Endodermal cell (in vitro differentiated cells): ENCODE results near the gene BRD4. TPM values are rescaled to one million over a fixed set of nuclear protein-coding genes. Genes with fewer than 3 reads are reported as not detected.

Source experiments
- DNase-seq: peaks from one replicate; pipeline ENCODE4 v3.0.0-alpha.2; 2017
- H3K27ac ChIP-seq: 2 replicates; pipeline ENCODE4 v1.5.1; 2013; ENCODE audit warnings: mild to moderate bottlenecking, low read depth, low read length, moderate library complexity
- H3K27me3 ChIP-seq: 2 replicates; pipeline ENCODE4 v1.6.1; 2013; ENCODE audit warnings: mild to moderate bottlenecking, low read length, moderate library complexity; ENCODE audit not compliant: insufficient read depth, control insufficient read depth, poor library complexity, severe bottlenecking
- H3K36me3 ChIP-seq: 2 replicates; pipeline ENCODE4 v1.7.0; 2013; ENCODE audit warnings: mild to moderate bottlenecking, low read length, moderate library complexity; ENCODE audit not compliant: control insufficient read depth, insufficient read depth
- H3K4me1 ChIP-seq: one replicate; pipeline ENCODE4 v1.7.0; 2013; ENCODE audit warnings: low read length; ENCODE audit not compliant: control insufficient read depth, insufficient read depth
- H3K4me3 ChIP-seq: 2 replicates; pipeline ENCODE4 v1.5.1; 2013; ENCODE audit warnings: mild to moderate bottlenecking, low read length, moderate library complexity
- H3K9ac ChIP-seq: 2 replicates; pipeline ENCODE4 v1.6.1; 2013; ENCODE audit warnings: mild to moderate bottlenecking, low read length, moderate library complexity; ENCODE audit not compliant: poor library complexity, severe bottlenecking; ENCODE audit errors: extremely low read depth
- H3K9me3 ChIP-seq: 2 replicates; pipeline ENCODE4 v1.6.1; 2013; ENCODE audit warnings: mild to moderate bottlenecking, low read length, moderate library complexity; ENCODE audit not compliant: control insufficient read depth
- H3K27ac Mint-ChIP-seq: 2 replicates; pipeline ENCODE4 v1.8.0; 2020; ENCODE audit warnings: mixed read lengths
- H3K27me3 Mint-ChIP-seq: 2 replicates; pipeline ENCODE4 v1.8.0; 2021; ENCODE audit warnings: mild to moderate bottlenecking, mixed read lengths; ENCODE audit not compliant: insufficient read depth
- H3K36me3 Mint-ChIP-seq: 2 replicates; pipeline ENCODE4 v1.8.0; 2020; ENCODE audit warnings: low read depth, mixed read lengths
- H3K4me1 Mint-ChIP-seq: 2 replicates; pipeline ENCODE4 v1.8.0; 2020; ENCODE audit warnings: mixed read lengths
- H3K4me3 Mint-ChIP-seq: 2 replicates; pipeline ENCODE4 v1.8.0; 2020; ENCODE audit warnings: mild to moderate bottlenecking, moderate library complexity, mixed read lengths
- H3K9me3 Mint-ChIP-seq: 2 replicates; pipeline ENCODE4 v1.8.0; 2020; ENCODE audit warnings: mild to moderate bottlenecking, mixed read lengths
- WGBS, 2 experiments: methylation state at CpG; one replicate each; pipeline versions ENCODE4 v1.1.5 to v1.1.7; 2013; ENCODE audit warnings: missing lambda C conversion rate in 2 of 2, mixed read lengths in 1 of 2; ENCODE audit not compliant: insufficient coverage in 1 of 2, insufficient read length in 1 of 2; 5-methylcytosine and 5-hydroxymethylcytosine counted together
- total RNA-seq, 2 donors: library from RNA; stranded (reverse); fragmentation: NEBNext Ultra II Directional in 1 of 2; extraction: Animal tissue kit (Norgen Biotek cat#: 25700) in 1 of 2; gene quantifications; 2 replicates in 1 of 2; 3 replicates in 1 of 2; pipeline ENCODE4 v1.2.1, GENCODE V29; 2021
- TF ChIP-seq, protein P1 (sequence below): fragments of 200-600 bp; sonication (generic); conservative IDR thresholded peaks from 2 replicates; pipeline ENCODE4 v1.5.0; 2021; ENCODE audit warnings: antibody characterized with exemption, mild to moderate bottlenecking

Gene BRD4
- total RNA-seq, 2 donors from 2014 or later, result 149 to 156 TPM

DNA sequence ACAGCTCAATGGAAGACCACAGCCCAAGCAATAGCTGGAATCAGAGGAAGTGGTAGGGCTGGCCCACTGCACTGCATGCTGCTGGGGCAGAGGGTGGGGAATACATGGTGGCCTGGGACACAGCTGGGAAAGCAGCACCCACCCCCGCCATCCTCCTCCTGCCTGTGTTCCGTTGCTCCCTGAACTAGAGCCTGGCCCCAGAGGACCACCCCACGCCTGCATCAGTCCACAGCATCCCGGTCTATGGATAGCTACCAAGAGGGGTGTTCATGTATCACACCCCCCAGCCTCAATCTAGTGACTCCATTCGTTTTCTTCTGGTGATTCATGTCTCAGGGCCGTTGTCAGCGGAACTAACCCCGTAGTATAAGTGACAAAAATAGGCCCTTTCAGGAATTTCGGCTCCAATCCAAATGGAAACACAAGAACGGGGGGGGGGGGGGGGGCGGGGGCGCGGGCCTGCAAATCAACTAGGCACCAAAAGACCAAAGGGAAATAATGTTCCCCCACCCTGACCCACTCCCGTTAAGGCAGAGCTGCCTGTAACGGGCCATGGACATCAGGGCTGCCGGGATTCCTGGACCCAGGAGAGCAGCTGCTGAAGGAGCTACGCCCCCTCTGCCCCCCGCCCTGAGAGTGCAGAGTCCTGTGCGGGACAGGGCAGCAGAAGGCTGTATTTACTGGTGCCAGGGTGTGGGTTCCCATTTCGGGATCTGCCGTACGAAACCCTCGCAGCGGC lies 81.2 kb downstream of the BRD4 start:
- no peak overlapping the region for H3K27ac Mint-ChIP-seq
- H3K9me3 Mint-ChIP-seq, result no peaks in the 10 kb centered on the region
- WGBS, 2 experiments, result 88 to 89% methylated on average over 14 to 21 of the region's 24 CpGs
- no peak overlapping the region for H3K4me3 Mint-ChIP-seq
- no peak for DNase-seq
- TF ChIP-seq, protein P1, sequence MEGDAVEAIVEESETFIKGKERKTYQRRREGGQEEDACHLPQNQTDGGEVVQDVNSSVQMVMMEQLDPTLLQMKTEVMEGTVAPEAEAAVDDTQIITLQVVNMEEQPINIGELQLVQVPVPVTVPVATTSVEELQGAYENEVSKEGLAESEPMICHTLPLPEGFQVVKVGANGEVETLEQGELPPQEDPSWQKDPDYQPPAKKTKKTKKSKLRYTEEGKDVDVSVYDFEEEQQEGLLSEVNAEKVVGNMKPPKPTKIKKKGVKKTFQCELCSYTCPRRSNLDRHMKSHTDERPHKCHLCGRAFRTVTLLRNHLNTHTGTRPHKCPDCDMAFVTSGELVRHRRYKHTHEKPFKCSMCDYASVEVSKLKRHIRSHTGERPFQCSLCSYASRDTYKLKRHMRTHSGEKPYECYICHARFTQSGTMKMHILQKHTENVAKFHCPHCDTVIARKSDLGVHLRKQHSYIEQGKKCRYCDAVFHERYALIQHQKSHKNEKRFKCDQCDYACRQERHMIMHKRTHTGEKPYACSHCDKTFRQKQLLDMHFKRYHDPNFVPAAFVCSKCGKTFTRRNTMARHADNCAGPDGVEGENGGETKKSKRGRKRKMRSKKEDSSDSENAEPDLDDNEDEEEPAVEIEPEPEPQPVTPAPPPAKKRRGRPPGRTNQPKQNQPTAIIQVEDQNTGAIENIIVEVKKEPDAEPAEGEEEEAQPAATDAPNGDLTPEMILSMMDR, result no peak
- no peaks in the 10 kb centered on the region for H3K27me3 ChIP-seq
- no peak overlapping the region for H3K4me3 ChIP-seq
- H3K27ac ChIP-seq, result peak overlapping the region; percentile 79
- peaks cover 95% of the 10 kb centered on the region for H3K36me3 ChIP-seq
- H3K4me1 Mint-ChIP-seq, result no peaks in the 10 kb centered on the region
- H3K27me3 Mint-ChIP-seq, result no peaks in the 10 kb centered on the region
- peaks cover 63% of the 10 kb centered on the region for H3K36me3 Mint-ChIP-seq
- H3K9ac ChIP-seq, result no peak overlapping the region
- H3K9me3 ChIP-seq, result no peaks in the 10 kb centered on the region
- H3K4me1 ChIP-seq, result no peaks in the 10 kb centered on the region

DNA sequence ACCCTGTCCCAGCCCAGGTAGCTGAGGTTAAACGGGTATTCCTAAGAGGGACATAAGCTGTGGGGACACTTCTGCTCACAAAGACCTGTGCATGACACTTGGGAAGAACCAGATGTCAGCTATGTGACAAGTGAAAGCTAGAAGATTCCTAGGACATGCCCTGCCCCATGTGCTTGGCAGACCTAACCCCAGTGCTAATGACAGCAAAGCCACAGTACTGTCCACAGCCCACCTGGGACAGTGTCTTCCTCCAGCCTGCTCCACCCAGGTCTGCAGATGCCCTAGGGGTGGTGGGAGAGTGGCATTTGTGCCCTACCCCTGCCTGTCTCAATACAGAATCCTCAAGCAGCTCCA lies 81.7 kb downstream of the BRD4 start:
- Histone ChIP-seq H3K9me3 (no peaks in the 10 kb centered on the region), H3K27ac (peak overlapping the region; percentile 77), H3K36me3 (peaks cover 95% of the 10 kb centered on the region), H3K4me1 (no peaks in the 10 kb centered on the region), H3K4me3 (no peak overlapping the region), H3K9ac (no peak overlapping the region), H3K27me3 (no peaks in the 10 kb centered on the region)
- TF ChIP-seq, protein P1, result no peak
- no peak overlapping the region for H3K27ac Mint-ChIP-seq
- no peaks in the 10 kb centered on the region for H3K9me3 Mint-ChIP-seq
- no peak for DNase-seq
- H3K4me1 Mint-ChIP-seq, result no peaks in the 10 kb centered on the region
- peaks cover 64% of the 10 kb centered on the region for H3K36me3 Mint-ChIP-seq
- WGBS, 2 experiments, result 94 to 100% methylated on average over 1 of the region's 1 CpG
- H3K27me3 Mint-ChIP-seq, result no peaks in the 10 kb centered on the region
- no peak overlapping the region for H3K4me3 Mint-ChIP-seq

DNA sequence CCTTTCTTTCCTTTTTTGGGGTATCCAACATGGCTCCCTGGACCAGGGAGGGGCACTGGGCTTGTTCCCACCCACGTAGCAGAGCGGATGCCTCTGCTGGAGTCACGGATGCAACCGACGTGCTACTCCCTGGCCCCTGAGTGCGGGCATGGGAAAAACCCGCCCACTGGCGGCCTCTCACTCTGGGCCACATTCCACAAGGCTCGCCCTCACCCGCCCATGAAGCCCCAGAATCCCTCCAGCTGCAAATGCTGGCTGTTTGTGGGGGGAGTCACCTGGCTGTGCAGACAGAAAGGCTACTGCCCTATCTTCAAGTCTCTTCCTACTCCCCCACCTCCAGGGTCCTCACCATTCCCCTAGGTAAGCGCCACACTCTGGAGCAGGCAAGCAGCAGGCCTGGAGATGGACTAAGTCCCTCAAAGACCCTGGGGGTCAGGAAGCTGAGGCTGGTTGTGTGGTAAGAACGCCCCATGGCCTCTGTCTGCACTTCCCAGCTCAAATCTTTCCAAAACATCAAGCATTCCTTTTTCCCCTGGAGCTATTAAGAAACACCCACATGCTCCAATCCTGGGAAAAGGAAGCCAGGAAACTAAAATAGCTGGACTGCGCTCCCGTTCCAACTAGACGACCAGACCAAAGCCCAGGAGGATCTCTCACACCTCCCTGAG lies 82.2 kb downstream of the BRD4 start:
- DNase-seq, result no peak
- H3K36me3 Mint-ChIP-seq, result peaks cover 60% of the 10 kb centered on the region
- H3K4me1 Mint-ChIP-seq, result no peaks in the 10 kb centered on the region
- no peak overlapping the region for H3K4me3 ChIP-seq
- TF ChIP-seq, protein P1, result no peak
- no peak overlapping the region for H3K9ac ChIP-seq
- H3K9me3 ChIP-seq, result no peaks in the 10 kb centered on the region
- H3K4me1 ChIP-seq, result no peaks in the 10 kb centered on the region
- no peaks in the 10 kb centered on the region for H3K9me3 Mint-ChIP-seq
- peak overlapping the region; percentile 77 for H3K27ac ChIP-seq
- no peak overlapping the region for H3K4me3 Mint-ChIP-seq
- H3K36me3 ChIP-seq, result peaks cover 95% of the 10 kb centered on the region
- no peaks in the 10 kb centered on the region for H3K27me3 Mint-ChIP-seq
- H3K27ac Mint-ChIP-seq, result peak overlapping the region; percentile 10
- 95 to 97% methylated on average over 5 to 15 of the region's 15 CpGs for WGBS, 2 experiments
- no peaks in the 10 kb centered on the region for H3K27me3 ChIP-seq
